Caco-2 (cell line): ENCODE data around the gene HBZ. TPM values are rescaled to one million over a fixed set of nuclear protein-coding genes. Genes with fewer than 3 reads are reported as not detected.

Experiments used
- BruUV-seq: library from RNA; stranded (reverse); fragments of 400-500 nt; replicated peaks from 2 replicates; lab custom pipeline; 2021; lab: Mats Ljungman, UMichigan
- CTCF ChIA-PET: fragments of 300-600 bp; sonication (Branson Sonifier 250); formaldehyde crosslinking; loops from one replicate; lab custom pipeline; 2022; ENCODE audit warnings: antibody characterized with exemption; lab: Charles Lee
- POLR2A ChIA-PET: fragments of 300-600 bp; sonication (Branson Sonifier 250); formaldehyde crosslinking; loops from one replicate; lab custom pipeline; 2022; ENCODE audit warnings: antibody characterized with exemption; lab: Charles Lee
- DNase-seq, 2 experiments: peaks; one replicate each; pipeline versions ENCODE4 v3.0.0 to v3.0.0-alpha.2; 2020 to 2022
- H3K27me3 ChIP-seq: replicated peaks from 2 replicates; pipeline ENCODE4 v1.6.0; 2011; ENCODE audit warnings: low read length; ENCODE audit not compliant: control insufficient read depth, insufficient read depth
- H3K36me3 ChIP-seq: 2 replicates; pipeline ENCODE4 v1.5.1; 2011; ENCODE audit warnings: low read length; ENCODE audit not compliant: control insufficient read depth, insufficient read depth
- H3K4me1 ChIP-seq: fragments of 250-450 bp; sonication (Bioruptor Pico); 2 replicates; pipeline ENCODE4 v1.5.1; 2020; ENCODE audit warnings: mild to moderate bottlenecking
- H3K4me3 ChIP-seq: 2 replicates; pipeline ENCODE4 v1.5.1; 2011; ENCODE audit warnings: low read depth, mild to moderate bottlenecking, control low read depth, low read length
- H3K9me3 ChIP-seq: fragments of 250-450 bp; sonication (Bioruptor Pico); 2 replicates; pipeline ENCODE4 v1.5.1; 2020; ENCODE audit warnings: mild to moderate bottlenecking, moderate library complexity
- H3K27ac Mint-ChIP-seq: one replicate; pipeline ENCODE4 v1.8.0; 2022; ENCODE audit warnings: mixed read lengths; ENCODE audit not compliant: unreplicated experiment
- H3K27me3 Mint-ChIP-seq: one replicate; pipeline ENCODE4 v1.8.0; 2022; ENCODE audit warnings: mixed read lengths; ENCODE audit not compliant: insufficient read depth, unreplicated experiment
- H3K36me3 Mint-ChIP-seq: one replicate; pipeline ENCODE4 v1.8.0; 2022; ENCODE audit warnings: mild to moderate bottlenecking, mixed read lengths; ENCODE audit not compliant: insufficient read depth, unreplicated experiment
- H3K4me1 Mint-ChIP-seq: one replicate; pipeline ENCODE4 v1.8.0; 2022; ENCODE audit warnings: low read depth, mixed read lengths; ENCODE audit not compliant: unreplicated experiment
- H3K4me3 Mint-ChIP-seq: one replicate; pipeline ENCODE4 v1.8.0; 2022; ENCODE audit warnings: mild to moderate bottlenecking, moderate library complexity, mixed read lengths; ENCODE audit not compliant: unreplicated experiment
- H3K9me3 Mint-ChIP-seq: one replicate; pipeline ENCODE4 v1.8.0; 2022; ENCODE audit warnings: mixed read lengths; ENCODE audit not compliant: unreplicated experiment
- CTCF ChIP-seq, 2 experiments: fragments of 200-600 bp in 1 of 2; IDR thresholded peaks; 1 replicate in 1 of 2; 2 replicates in 1 of 2; pipeline versions ENCODE4 v1.5.1 to v1.8.0; 2011 to 2022; ENCODE audit warnings: antibody characterized with exemption in 1 of 2, control low read depth in 1 of 2, inconsistent platforms in 1 of 2, low read depth in 1 of 2, low read length in 1 of 2, mild to moderate bottlenecking in 1 of 2, moderate library complexity in 1 of 2; ENCODE audit not compliant: insufficient read depth in 1 of 2, severe bottlenecking in 1 of 2, unreplicated experiment in 1 of 2
- intact Hi-C: fragments of 100-400 bp; cut with micrococcal nuclease; formaldehyde crosslinking; loops from one replicate; pipeline ENCODE4 v1.10.0; 2022; ENCODE audit not compliant: unreplicated experiment
- total RNA-seq: library from RNA; stranded (reverse); gene quantifications from 2 replicates; pipeline ENCODE4 v1.2.3, GENCODE V29; 2022

The HBZ gene
- total RNA-seq, 1 experiment from 2014 or later: not detected

- no peak overlapping the region for H3K4me3 ChIP-seq
- 0 out of 2 replicates have a peak, but pooled peaks cover under 1% of the 10 kb centered on the region for H3K4me1 ChIP-seq
- no peak for TF ChIP-seq CTCF (IDR thresholded peaks at IDR 0.05; ENCODE audit: insufficient read depth in 1 of 2, low read depth in 1 of 2, low read length in 1 of 2, severe bottlenecking in 1 of 2, unreplicated experiment in 1 of 2)
- peaks cover 19% of the 10 kb centered on the region for H3K36me3 Mint-ChIP-seq
- H3K9me3 ChIP-seq: no peaks in the 10 kb centered on the region
- BruUV-seq: no TSS peak
- no peaks in the 10 kb centered on the region for H3K27me3 Mint-ChIP-seq
- H3K9me3 Mint-ChIP-seq: no peaks in the 10 kb centered on the region
- POLR2A ChIA-PET: no interaction called here
- H3K27me3 ChIP-seq: no peaks in the 10 kb centered on the region
- H3K4me3 Mint-ChIP-seq: no peak overlapping the region
- intact Hi-C loops: no loop called here
- H3K27ac Mint-ChIP-seq: no peak overlapping the region
- H3K4me1 Mint-ChIP-seq: no peaks in the 10 kb centered on the region
- CTCF ChIA-PET: no interaction called here
- peaks cover 3% of the 10 kb centered on the region for H3K36me3 ChIP-seq
- DNase-seq: no peak
Measured at GRCh38 chr16:118857-119256, 33.6 kb upstream of the HBZ start.

- Mint-ChIP-seq H3K27ac (no peak overlapping the region), H3K27me3 (no peaks in the 10 kb centered on the region), H3K4me3 (no peak overlapping the region), H3K9me3 (no peaks in the 10 kb centered on the region), H3K4me1 (no peaks in the 10 kb centered on the region), H3K36me3 (peaks cover 18% of the 10 kb centered on the region)
- no peak for TF ChIP-seq CTCF (IDR thresholded peaks at IDR 0.05; ENCODE audit: insufficient read depth in 1 of 2, low read depth in 1 of 2, low read length in 1 of 2, severe bottlenecking in 1 of 2, unreplicated experiment in 1 of 2)
- intact Hi-C loops: no loop called here
- no peak overlapping the region for H3K4me3 ChIP-seq
- ChIA-PET CTCF (interaction anchor here (1.5 kb wide), 1 partner anchor 12 kb away, joined by 5 read pairs; no protein-coding TSS in a partner anchor), POLR2A (no interaction called here)
- H3K9me3 ChIP-seq: no peaks in the 10 kb centered on the region
- no TSS peak for BruUV-seq
- peaks cover 2% of the 10 kb centered on the region for H3K36me3 ChIP-seq
- DNase-seq: no peak
- no peaks in the 10 kb centered on the region for H3K27me3 ChIP-seq
- H3K4me1 ChIP-seq: no peaks in the 10 kb centered on the region
Measured at GRCh38 chr16:119295-119694, 33.1 kb upstream of the HBZ start.

DNA sequence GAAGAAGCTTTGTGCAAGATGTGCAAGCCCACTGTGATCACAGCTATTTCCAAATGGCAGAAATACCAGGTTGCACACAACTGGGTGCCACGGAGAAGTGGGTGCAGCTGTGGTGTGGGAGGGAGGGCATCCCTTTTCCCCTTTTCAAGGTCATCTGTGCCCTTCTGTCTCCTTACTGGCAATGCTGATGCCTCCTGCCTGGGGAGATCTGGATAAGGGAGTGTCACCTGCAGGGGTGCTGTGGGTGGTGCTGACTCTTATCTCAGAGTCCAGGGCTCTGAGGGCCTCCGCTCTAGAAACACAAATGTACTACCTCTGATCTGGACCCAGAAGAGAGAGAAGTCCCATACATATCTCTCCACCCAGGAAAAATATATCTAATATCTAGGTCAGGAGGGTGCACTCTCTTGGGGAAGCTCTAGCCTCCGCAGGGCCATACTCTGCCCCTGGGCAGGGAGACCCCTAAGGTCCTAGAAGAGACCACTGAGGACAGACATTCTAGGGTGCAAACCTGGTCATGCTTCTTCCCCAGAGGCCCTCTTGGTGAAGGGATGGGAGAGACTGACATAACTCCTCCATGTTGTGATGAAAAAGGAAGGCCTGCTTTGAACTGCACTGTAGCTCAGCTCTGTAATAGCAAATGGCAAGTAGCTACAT, 32.5 kb upstream of the HBZ start:
- intact Hi-C loops: no loop called here
- H3K36me3 Mint-ChIP-seq: peaks cover 18% of the 10 kb centered on the region

More for the DNA sequence above, 32.5 kb upstream of the HBZ start:
- H3K4me1 ChIP-seq: no peaks in the 10 kb centered on the region
- no peak overlapping the region for H3K4me3 ChIP-seq
- ChIA-PET CTCF (interaction anchor here (1.5 kb wide), 1 partner anchor 13 kb away, joined by 5 read pairs; no protein-coding TSS in a partner anchor), POLR2A (no interaction called here)
- Mint-ChIP-seq H3K4me1 (no peaks in the 10 kb centered on the region), H3K27ac (no peak overlapping the region), H3K9me3 (no peaks in the 10 kb centered on the region), H3K4me3 (no peak overlapping the region), H3K27me3 (no peaks in the 10 kb centered on the region)
- H3K27me3 ChIP-seq: no peaks in the 10 kb centered on the region
- BruUV-seq: no TSS peak
- no peaks in the 10 kb centered on the region for H3K9me3 ChIP-seq
- TF ChIP-seq CTCF (IDR thresholded peaks at IDR 0.05; ENCODE audit: insufficient read depth in 1 of 2, low read depth in 1 of 2, low read length in 1 of 2, severe bottlenecking in 1 of 2, unreplicated experiment in 1 of 2): no peak
- peaks cover 2% of the 10 kb centered on the region for H3K36me3 ChIP-seq
- DNase-seq: no peak
